GM12865 (cell line): ENCODE measurements around the gene FAM89A.
"Not testable (repeated sequence)": the region's sequence is repeated elsewhere in the genome, so short reads cannot be mapped to it uniquely, and the experiment has no call there.

Experiments
- DNase-seq: peaks from one replicate; pipeline ENCODE4 v3.0.0; 2010; ENCODE audit warnings: low read depth
- H3K4me3 ChIP-seq: 2 replicates; pipeline ENCODE4 v1.5.1; 2011; ENCODE audit warnings: mild to moderate bottlenecking, low read depth, low read length, control low read depth
- TF ChIP-seq, protein P1 (sequence below): IDR thresholded peaks from 2 replicates; pipeline ENCODE4 v1.5.1; 2011; ENCODE audit warnings: low read length, control low read depth, low read depth, inconsistent platforms; ENCODE audit not compliant: insufficient read depth; ENCODE audit errors: missing control alignments

Gene FAM89A

GRCh38 chr1:231028682-231029081, 11.4 kb downstream of the FAM89A start:
- no peak for DNase-seq
- TF ChIP-seq, protein P1, sequence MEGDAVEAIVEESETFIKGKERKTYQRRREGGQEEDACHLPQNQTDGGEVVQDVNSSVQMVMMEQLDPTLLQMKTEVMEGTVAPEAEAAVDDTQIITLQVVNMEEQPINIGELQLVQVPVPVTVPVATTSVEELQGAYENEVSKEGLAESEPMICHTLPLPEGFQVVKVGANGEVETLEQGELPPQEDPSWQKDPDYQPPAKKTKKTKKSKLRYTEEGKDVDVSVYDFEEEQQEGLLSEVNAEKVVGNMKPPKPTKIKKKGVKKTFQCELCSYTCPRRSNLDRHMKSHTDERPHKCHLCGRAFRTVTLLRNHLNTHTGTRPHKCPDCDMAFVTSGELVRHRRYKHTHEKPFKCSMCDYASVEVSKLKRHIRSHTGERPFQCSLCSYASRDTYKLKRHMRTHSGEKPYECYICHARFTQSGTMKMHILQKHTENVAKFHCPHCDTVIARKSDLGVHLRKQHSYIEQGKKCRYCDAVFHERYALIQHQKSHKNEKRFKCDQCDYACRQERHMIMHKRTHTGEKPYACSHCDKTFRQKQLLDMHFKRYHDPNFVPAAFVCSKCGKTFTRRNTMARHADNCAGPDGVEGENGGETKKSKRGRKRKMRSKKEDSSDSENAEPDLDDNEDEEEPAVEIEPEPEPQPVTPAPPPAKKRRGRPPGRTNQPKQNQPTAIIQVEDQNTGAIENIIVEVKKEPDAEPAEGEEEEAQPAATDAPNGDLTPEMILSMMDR = no peak
- H3K4me3 ChIP-seq = no peak overlapping the region

- DNase-seq = no peak
- TF ChIP-seq, protein P1 = no peak
- H3K4me3 ChIP-seq = no peak overlapping the region
These were observed 12.1 kb downstream of the FAM89A start for GRCh38 chr1:231027971-231028370.

DNA sequence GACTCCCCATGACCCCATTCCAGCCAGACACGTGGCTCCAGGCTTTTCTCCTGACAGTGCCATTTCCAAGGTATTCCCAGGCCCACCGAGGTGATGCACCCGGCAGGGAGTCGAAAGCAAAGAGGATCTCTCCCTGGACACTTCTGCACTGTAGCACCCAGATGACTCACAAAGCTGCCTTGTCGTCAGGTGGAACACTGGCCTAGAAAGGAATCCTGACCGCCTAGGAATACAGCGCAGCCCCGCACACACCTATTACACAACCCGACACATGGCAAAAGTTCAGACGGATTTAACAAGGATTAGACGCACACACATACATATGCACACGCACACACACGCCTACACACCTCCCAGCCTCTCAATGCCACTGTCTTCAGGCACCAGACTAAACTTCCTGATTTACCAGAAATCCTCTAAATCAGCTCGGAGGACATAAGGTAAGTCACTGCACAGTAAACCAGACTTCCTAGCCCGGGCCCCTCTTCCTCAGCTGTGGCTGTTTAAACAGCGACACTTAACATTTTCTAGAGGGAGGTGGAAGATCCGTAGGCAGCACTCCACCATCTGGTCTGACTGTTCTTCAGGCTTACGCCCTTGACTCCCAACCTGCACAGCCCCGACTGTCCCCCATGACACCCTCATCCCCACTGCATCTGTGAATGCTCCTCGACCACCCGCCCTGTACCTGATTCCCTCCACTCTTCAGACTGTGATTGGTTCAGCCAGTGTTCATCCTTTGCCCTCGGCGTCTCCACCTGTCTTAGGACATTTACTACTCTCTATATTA, 12.7 kb downstream of the FAM89A start:
- TF ChIP-seq, protein P1 = no peak
- H3K4me3 ChIP-seq = no peak overlapping the region
- DNase-seq = no peak

- TF ChIP-seq, protein P1 = no peak
- H3K4me3 ChIP-seq = no peak overlapping the region
- no peak for DNase-seq
These were observed 13.5 kb downstream of the FAM89A start for GRCh38 chr1:231026576-231026975.

DNA sequence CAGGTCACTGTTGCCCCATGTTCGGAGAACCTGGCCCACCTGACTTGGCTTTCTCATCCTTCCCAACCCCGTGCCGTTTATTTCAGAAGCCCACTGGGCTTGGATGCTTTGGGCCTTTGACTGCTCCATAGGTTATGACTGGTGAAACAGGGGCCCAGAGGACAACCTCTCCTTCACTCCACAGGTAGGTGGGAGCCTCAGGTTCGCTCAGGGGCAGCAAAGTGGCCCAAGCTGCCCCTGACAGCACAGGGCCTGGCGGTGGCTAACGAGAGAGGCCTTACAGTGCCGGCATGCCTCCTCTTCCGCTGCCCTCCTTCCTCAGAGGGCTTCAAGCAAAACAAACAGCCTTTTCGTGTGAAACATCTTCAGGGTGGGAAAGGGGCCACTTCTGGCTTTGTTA, 16.9 kb downstream of the FAM89A start:
- H3K4me3 ChIP-seq = no peak overlapping the region
- DNase-seq = no peak
- TF ChIP-seq, protein P1 = no peak

DNA sequence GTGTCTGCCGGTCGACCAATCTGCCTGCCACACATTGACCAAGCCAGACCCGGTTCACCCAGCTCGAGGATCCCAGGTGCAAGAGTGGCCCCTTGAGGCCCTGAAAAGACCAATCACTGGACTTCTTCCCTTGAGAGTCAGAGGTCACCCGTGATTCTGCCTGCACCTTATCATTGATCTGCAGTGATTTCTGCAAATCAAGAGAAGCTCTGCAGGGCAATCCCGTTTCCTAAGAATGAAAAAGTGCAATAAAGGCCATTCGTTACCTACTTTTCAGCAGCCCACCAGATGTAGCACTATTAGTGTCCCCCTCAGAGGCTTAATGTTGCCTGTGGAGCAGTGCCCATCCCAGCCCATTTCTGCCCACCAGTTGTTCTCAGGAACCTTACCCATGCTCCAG, 17.5 kb downstream of the FAM89A start:
- not testable (repeated sequence) for H3K4me3 ChIP-seq, DNase-seq

DNA sequence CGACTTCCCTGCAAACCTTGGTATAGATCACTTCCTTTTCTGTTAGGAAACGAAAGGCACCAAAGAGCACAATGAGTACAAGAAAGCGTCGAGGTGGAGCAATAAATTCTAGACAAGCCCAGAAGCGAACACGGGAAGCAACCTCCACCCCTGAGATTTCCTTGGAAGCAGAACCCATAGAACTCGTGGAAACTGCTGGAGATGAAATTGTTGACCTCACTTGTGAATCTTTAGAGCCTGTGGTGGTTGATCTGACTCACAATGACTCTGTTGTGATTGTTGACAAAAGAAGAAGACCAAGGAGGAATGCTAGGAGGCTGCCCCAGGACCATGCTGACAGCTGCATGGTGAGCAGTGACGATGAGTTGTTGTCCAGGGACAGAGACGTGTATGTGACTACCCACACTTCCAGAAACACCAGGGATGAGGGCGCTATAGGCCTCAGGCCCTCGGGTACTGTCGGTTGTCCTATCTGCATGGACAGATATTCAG, 18.5 kb downstream of the FAM89A start:
- no peak for DNase-seq
- H3K4me3 ChIP-seq = no peak overlapping the region
- TF ChIP-seq, protein P1 = no peak
